KMS-11 (cell line): ENCODE measurements around the gene NAGPA.
"Not testable (repeated sequence)": the region's sequence is repeated elsewhere in the genome, so short reads cannot be mapped to it uniquely, and the experiment has no call there.

Experiments
- H2AFZ ChIP-seq: fragments of 200-600 bp; sonication (generic); 2 replicates; pipeline ENCODE4 v1.6.1; 2016; ENCODE audit warnings: antibody characterized with exemption, mixed run types, low read depth
- H3K27ac ChIP-seq: fragments of 200-600 bp; sonication (generic); 2 replicates; pipeline ENCODE4 v1.6.1; 2016; ENCODE audit warnings: mild to moderate bottlenecking, mixed run types
- H3K27me3 ChIP-seq: fragments of 200-600 bp; sonication (generic); 2 replicates; pipeline ENCODE4 v1.6.1; 2017; ENCODE audit warnings: mild to moderate bottlenecking, low read depth, mixed run types, moderate library complexity; ENCODE audit not compliant: insufficient read depth
- H3K36me3 ChIP-seq: fragments of 200-600 bp; sonication (generic); 2 replicates; pipeline ENCODE4 v1.6.1; 2017; ENCODE audit warnings: mild to moderate bottlenecking, mixed run types; ENCODE audit not compliant: insufficient read depth
- H3K4me1 ChIP-seq: fragments of 200-600 bp; sonication (generic); 2 replicates; pipeline ENCODE4 v1.6.1; 2016; ENCODE audit warnings: mild to moderate bottlenecking, low read depth, mixed run types; ENCODE audit not compliant: poor library complexity, severe bottlenecking
- H3K4me2 ChIP-seq: fragments of 200-600 bp; sonication (generic); 2 replicates; pipeline ENCODE4 v1.7.0; 2016; ENCODE audit warnings: mild to moderate bottlenecking, mixed run types
- H3K4me3 ChIP-seq: fragments of 200-600 bp; sonication (generic); IDR thresholded peaks from 2 replicates; pipeline ENCODE4 v1.6.1; 2017; ENCODE audit warnings: low read depth, low read length, mixed read lengths; ENCODE audit not compliant: insufficient read depth
- H3K79me2 ChIP-seq: fragments of 200-600 bp; sonication (generic); 2 replicates; pipeline ENCODE4 v1.6.1; 2016; ENCODE audit warnings: low read depth, mixed run types; ENCODE audit not compliant: insufficient read depth
- H3K9ac ChIP-seq: fragments of 200-600 bp; sonication (generic); 2 replicates; pipeline ENCODE4 v1.6.1; 2016; ENCODE audit warnings: mild to moderate bottlenecking, mixed run types
- H4K20me1 ChIP-seq: fragments of 200-600 bp; sonication (generic); 2 replicates; pipeline ENCODE4 v1.6.1; 2016; ENCODE audit warnings: mild to moderate bottlenecking, mixed run types; ENCODE audit not compliant: insufficient read depth
- CTCF ChIP-seq: fragments of 200-600 bp; sonication (generic); conservative IDR thresholded peaks from 2 replicates; pipeline ENCODE4 v1.6.1; 2017; ENCODE audit warnings: low read depth, mild to moderate bottlenecking, antibody characterized with exemption, low read length, moderate library complexity, mixed read lengths

NAGPA gene

GRCh38 chr16:5075637-5076036, 41.9 kb upstream of the NAGPA start:
- Histone ChIP-seq H3K79me2 (peaks cover 20% of the 10 kb centered on the region), H3K9ac (no peak overlapping the region), H2AFZ (no peak overlapping the region), H3K27ac (no peak overlapping the region), H3K4me1 (peaks cover 17% of the 10 kb centered on the region), H3K36me3 (no peaks in the 10 kb centered on the region), H3K4me3 (no peak overlapping the region), H3K27me3 (no peaks in the 10 kb centered on the region), H4K20me1 (no peaks in the 10 kb centered on the region), H3K4me2 (no peak overlapping the region)
- no peak for TF ChIP-seq CTCF

GRCh38 chr16:5073771-5074170, 40.0 kb upstream of the NAGPA start:
- not testable (repeated sequence) for H2AFZ ChIP-seq, H3K4me2 ChIP-seq, H3K27me3 ChIP-seq, H4K20me1 ChIP-seq, H3K9ac ChIP-seq, H3K36me3 ChIP-seq, H3K27ac ChIP-seq, H3K4me3 ChIP-seq
- peaks cover 17% of the 10 kb centered on the region for H3K4me1 ChIP-seq
- H3K79me2 ChIP-seq, result peaks cover 20% of the 10 kb centered on the region

GRCh38 chr16:5073279-5073629, 39.5 kb upstream of the NAGPA start:
- peaks cover 17% of the 10 kb centered on the region for H3K4me1 ChIP-seq
- peaks cover 20% of the 10 kb centered on the region for H3K79me2 ChIP-seq
- H3K4me2 ChIP-seq, result peak overlapping the region; percentile 81; the same call in 1 of the 2 replicates
- no peak overlapping the region for H3K9ac ChIP-seq
- H3K27me3 ChIP-seq, result no peaks in the 10 kb centered on the region
- H2AFZ ChIP-seq, result no peak overlapping the region
- H3K27ac ChIP-seq, result no peak overlapping the region
- no peak overlapping the region for H3K4me3 ChIP-seq
- H4K20me1 ChIP-seq, result no peaks in the 10 kb centered on the region
- no peak for TF ChIP-seq CTCF
- no peaks in the 10 kb centered on the region for H3K36me3 ChIP-seq

GRCh38 chr16:5072334-5073278, 38.9 kb upstream of the NAGPA start:
- H4K20me1 ChIP-seq, result no peaks in the 10 kb centered on the region
- peak overlapping the region; percentile 87 for H2AFZ ChIP-seq
- no peak for TF ChIP-seq CTCF
- peak overlapping the region; percentile 81 for H3K4me2 ChIP-seq
- no peaks in the 10 kb centered on the region for H3K36me3 ChIP-seq
- H3K27me3 ChIP-seq, result no peaks in the 10 kb centered on the region
- peaks cover 17% of the 10 kb centered on the region for H3K4me1 ChIP-seq
- H3K4me3 ChIP-seq, result peak overlapping the region; percentile 79
- peak overlapping the region; percentile 70 for H3K27ac ChIP-seq
- peaks cover 20% of the 10 kb centered on the region for H3K79me2 ChIP-seq
- H3K9ac ChIP-seq, result peak overlapping the region; percentile 75
